ENCODE data around the gene SLX4IP.

SLX4IP gene

GRCh38 chr20:10532361-10532760 is 97.3 kb downstream of the SLX4IP start:
- H3K4me3 ChIP-seq (ENCODE audit: low read depth, low read length) = no peak overlapping the region
- no peak for DNase-seq (ENCODE audit: low read depth)
- no peak for TF ChIP-seq CTCF (IDR thresholded peaks at IDR 0.05; ENCODE audit: control insufficient read depth, extremely low read depth, insufficient read depth)

GRCh38 chr20:10536531-10536930 is 101.4 kb downstream of the SLX4IP start:
- DNase-seq (ENCODE audit: low read depth) = peak; percentile 80
- no peak overlapping the region for H3K4me3 ChIP-seq (ENCODE audit: low read depth, low read length)
- peak; percentile 67 for TF ChIP-seq CTCF (IDR thresholded peaks at IDR 0.05; ENCODE audit: control insufficient read depth, extremely low read depth, insufficient read depth)

- TF ChIP-seq CTCF (IDR thresholded peaks at IDR 0.05; ENCODE audit: control insufficient read depth, extremely low read depth, insufficient read depth) = no peak
- no peak for DNase-seq (ENCODE audit: low read depth)
- no peak overlapping the region for H3K4me3 ChIP-seq (ENCODE audit: low read depth, low read length)
These were observed 102.9 kb downstream of the SLX4IP start for GRCh38 chr20:10537850-10538480.

- no peak overlapping the region for H3K4me3 ChIP-seq (ENCODE audit: low read depth, low read length)
- no peak for TF ChIP-seq CTCF (IDR thresholded peaks at IDR 0.05; ENCODE audit: control insufficient read depth, extremely low read depth, insufficient read depth)
- DNase-seq (ENCODE audit: low read depth) = no peak
These were observed 103.7 kb downstream of the SLX4IP start for GRCh38 chr20:10538768-10539167.

GRCh38 chr20:10539818-10540553 is 104.9 kb downstream of the SLX4IP start:
- no peak for DNase-seq (ENCODE audit: low read depth)
- H3K4me3 ChIP-seq (ENCODE audit: low read depth, low read length) = no peak overlapping the region
- no peak for TF ChIP-seq CTCF (IDR thresholded peaks at IDR 0.05; ENCODE audit: control insufficient read depth, extremely low read depth, insufficient read depth)

GRCh38 chr20:10540636-10541493 is 105.8 kb downstream of the SLX4IP start:
- no peak overlapping the region for H3K4me3 ChIP-seq (ENCODE audit: low read depth, low read length)
- DNase-seq (ENCODE audit: low read depth) = no peak
- TF ChIP-seq CTCF (IDR thresholded peaks at IDR 0.05; ENCODE audit: control insufficient read depth, extremely low read depth, insufficient read depth) = no peak

All from LNCaP clone FGC (cell line).